ENCODE data around the gene ZDHHC7. TPM values are rescaled to one million over a fixed set of nuclear protein-coding genes. Genes with fewer than 3 reads are reported as not detected.

ZDHHC7 gene
- total RNA-seq, 1 donor from 2014 or later, result 77.9 TPM

GRCh38 chr16:84973236-84973635 is 38.1 kb downstream of the ZDHHC7 start:
- DNase-seq (no peak), ATAC-seq (no peak)
- Histone ChIP-seq H3K9me3 (no peaks in the 10 kb centered on the region), H3K27me3 (ENCODE audit: low read depth) (no peaks in the 10 kb centered on the region), H3K36me3 (peaks cover 47% of the 10 kb centered on the region), H3K4me1 (peaks cover 27% of the 10 kb centered on the region), H3K4me3 (no peak overlapping the region), H3K27ac (peak overlapping the region; percentile 51)
- intact Hi-C loops (cut with DNase I), result no loop called here
- TF ChIP-seq CTCF (IDR thresholded peaks at IDR 0.05), result no peak

DNA sequence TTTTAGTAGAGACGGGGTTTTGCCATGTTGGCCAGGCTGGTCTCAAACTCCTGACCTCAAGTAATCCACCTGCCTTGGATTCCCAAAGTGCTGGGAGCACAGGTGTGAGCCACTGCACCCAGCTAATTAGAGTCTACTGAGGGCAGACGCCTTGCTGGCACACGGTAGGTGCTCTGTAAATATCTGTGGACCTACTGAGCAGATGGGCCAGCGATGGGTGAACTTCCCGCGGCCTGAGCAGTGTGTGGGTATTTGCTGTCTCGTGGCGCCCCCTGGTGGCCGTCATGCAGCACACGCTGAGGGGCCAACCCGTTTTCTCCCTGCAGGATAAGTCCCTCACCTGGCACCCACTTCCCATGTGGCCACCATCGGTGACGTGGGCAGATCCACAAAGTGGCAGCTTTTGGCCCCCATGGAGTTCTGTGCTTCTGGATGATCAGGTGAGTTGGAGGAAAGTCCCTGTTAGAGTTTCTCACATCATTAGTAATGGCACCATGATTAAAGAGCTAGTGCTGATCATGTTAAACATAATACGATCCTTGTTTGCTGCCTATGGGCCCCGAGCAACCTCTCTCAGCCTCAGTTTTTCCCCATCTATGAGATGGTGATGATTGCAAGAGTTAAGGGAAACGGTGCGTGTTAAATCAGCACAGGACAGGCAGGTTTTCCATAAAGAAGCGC is 40.7 kb downstream of the ZDHHC7 start:
- H3K9me3 ChIP-seq, result no peaks in the 10 kb centered on the region
- H3K27ac ChIP-seq, result no peak overlapping the region
- peak; percentile 87 to 90 for ATAC-seq
- peak; percentile 87 for DNase-seq
- intact Hi-C loops (cut with DNase I), result no loop called here
- H3K36me3 ChIP-seq, result peaks cover 21% of the 10 kb centered on the region
- peak; percentile 98 for TF ChIP-seq CTCF (IDR thresholded peaks at IDR 0.05)
- H3K4me3 ChIP-seq, result no peak overlapping the region
- no peaks in the 10 kb centered on the region for H3K27me3 ChIP-seq (ENCODE audit: low read depth)
- H3K4me1 ChIP-seq, result peaks cover 7% of the 10 kb centered on the region

- intact Hi-C loops (cut with DNase I), result no loop called here
- no peak for TF ChIP-seq CTCF (IDR thresholded peaks at IDR 0.05)
- no peak overlapping the region for H3K27ac ChIP-seq
Observed at GRCh38 chr16:84967828-84968227, 43.5 kb downstream of the ZDHHC7 start.

DNA sequence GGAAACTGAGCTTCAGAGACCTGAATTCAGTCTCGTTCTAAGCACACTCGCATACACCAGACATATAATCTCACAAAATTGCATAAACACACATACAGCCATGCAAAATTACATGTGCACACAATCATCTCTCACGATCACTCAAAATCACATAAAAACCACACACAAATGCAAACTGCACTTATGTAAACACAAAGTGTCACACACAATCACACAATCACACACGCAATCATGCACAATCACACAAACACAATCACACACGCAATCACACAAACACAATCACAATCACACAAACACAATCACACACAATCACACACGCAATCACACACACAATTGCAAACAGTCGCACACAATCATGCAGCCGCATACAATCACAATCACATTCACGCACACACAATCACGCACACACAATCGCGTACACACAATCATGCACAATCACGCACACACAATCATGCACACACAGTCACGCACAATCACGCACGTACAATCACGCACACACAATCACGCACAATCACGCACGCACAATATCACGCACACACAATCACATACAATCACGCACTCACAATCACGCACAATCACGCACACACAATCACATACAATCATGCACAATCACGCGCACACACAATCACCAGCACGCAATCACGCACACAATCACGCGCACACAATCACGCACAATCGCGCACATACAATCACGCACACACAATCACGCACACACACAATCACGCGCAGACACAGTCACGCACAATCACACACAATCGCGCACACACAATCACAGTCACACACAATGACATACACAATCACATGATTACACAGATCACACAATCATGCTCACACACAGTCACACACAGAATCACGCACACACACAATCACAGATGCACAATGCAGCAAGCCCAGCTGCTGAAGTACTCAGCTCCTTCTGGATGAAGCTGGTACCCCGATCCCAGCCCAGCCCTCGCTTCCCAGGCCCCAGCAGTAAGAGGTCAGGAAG is 45.6 kb downstream of the ZDHHC7 start:
- ATAC-seq (no peak), DNase-seq (no peak)
- no peaks in the 10 kb centered on the region for H3K36me3 ChIP-seq
- intact Hi-C loops (cut with DNase I), result no loop called here
- H3K4me3 ChIP-seq, result no peak overlapping the region
- no peak overlapping the region for H3K27ac ChIP-seq
- no peaks in the 10 kb centered on the region for H3K9me3 ChIP-seq
- H3K4me1 ChIP-seq, result peaks cover 6% of the 10 kb centered on the region
- H3K27me3 ChIP-seq (ENCODE audit: low read depth), result no peaks in the 10 kb centered on the region
- TF ChIP-seq CTCF (IDR thresholded peaks at IDR 0.05), result no peak

More at GRCh38 chr16:84967828-84968227, 43.5 kb downstream of the ZDHHC7 start:
- no peaks in the 10 kb centered on the region for H3K36me3 ChIP-seq
- H3K4me1 ChIP-seq, result peaks cover 7% of the 10 kb centered on the region
- no peak for DNase-seq
- no peaks in the 10 kb centered on the region for H3K9me3 ChIP-seq
- no peaks in the 10 kb centered on the region for H3K27me3 ChIP-seq (ENCODE audit: low read depth)
- H3K4me3 ChIP-seq, result no peak overlapping the region
- no peak for ATAC-seq

- H3K27ac ChIP-seq, result no peak overlapping the region
- H3K4me3 ChIP-seq, result no peak overlapping the region
- H3K27me3 ChIP-seq (ENCODE audit: low read depth), result no peaks in the 10 kb centered on the region
- no peak for DNase-seq
- no peak for ATAC-seq
- TF ChIP-seq CTCF (IDR thresholded peaks at IDR 0.05), result no peak
- no peaks in the 10 kb centered on the region for H3K4me1 ChIP-seq
- H3K36me3 ChIP-seq, result no peaks in the 10 kb centered on the region
- intact Hi-C loops (cut with DNase I), result no loop called here
- H3K9me3 ChIP-seq, result no peaks in the 10 kb centered on the region
Observed at GRCh38 chr16:84964386-84965128, 46.8 kb downstream of the ZDHHC7 start.

Measured in lower lobe of right lung (tissue), 2 donors.